GM21526 (cell line): ENCODE data around the gene C9.
"Not testable (repeated sequence)": the region's sequence is repeated elsewhere in the genome, so short reads cannot be mapped to it uniquely, and the experiment has no call there.

Experiments
- ATAC-seq: cut with Tn5 transposase; IDR thresholded peaks from one replicate; pipeline ENCODE4 v1.9.1; 2021; ENCODE audit warnings: moderate library complexity; ENCODE audit not compliant: unreplicated experiment, low FRiP score

Gene C9

GRCh38 chr5:39267186-39267585 is 97.1 kb downstream of the C9 start:
- no peak for ATAC-seq

- no peak for ATAC-seq
Observed at GRCh38 chr5:39266442-39266841, 97.9 kb downstream of the C9 start.

- peak; percentile 98 for ATAC-seq
Observed at GRCh38 chr5:39264528-39264927, 99.8 kb downstream of the C9 start.

- ATAC-seq, result no peak
Observed at GRCh38 chr5:39262981-39263380, 101.3 kb downstream of the C9 start.

GRCh38 chr5:39260095-39260494 is 104.2 kb downstream of the C9 start:
- no peak for ATAC-seq

GRCh38 chr5:39257554-39257953 is 106.7 kb downstream of the C9 start:
- ATAC-seq, result no peak

GRCh38 chr5:39256477-39257235 is 107.6 kb downstream of the C9 start:
- ATAC-seq, result no peak

- no peak for ATAC-seq
Observed at GRCh38 chr5:39255406-39255805, 108.9 kb downstream of the C9 start.

GRCh38 chr5:39254671-39255070 is 109.6 kb downstream of the C9 start:
- ATAC-seq, result no peak

GRCh38 chr5:39253196-39253595 is 111.1 kb downstream of the C9 start:
- no peak for ATAC-seq

- no peak for ATAC-seq
Observed at GRCh38 chr5:39249564-39250274, 114.6 kb downstream of the C9 start.

GRCh38 chr5:39249069-39249468 is 115.2 kb downstream of the C9 start:
- ATAC-seq, result no peak

GRCh38 chr5:39240750-39241149 is 123.5 kb downstream of the C9 start:
- ATAC-seq, result no peak

- no peak for ATAC-seq
Observed at GRCh38 chr5:39238366-39239105, 125.8 kb downstream of the C9 start.

GRCh38 chr5:39236718-39237117 is 127.6 kb downstream of the C9 start:
- ATAC-seq, result no peak

GRCh38 chr5:39235648-39236047 is 128.6 kb downstream of the C9 start:
- no peak for ATAC-seq

GRCh38 chr5:39234494-39234893 is 129.8 kb downstream of the C9 start:
- ATAC-seq, result not testable (repeated sequence)
